Measurements from ENCODE around the gene TMEM240.
"Not testable (repeated sequence)": the region's sequence is repeated elsewhere in the genome, so short reads cannot be mapped to it uniquely, and the experiment has no call there.

TMEM240 gene

GRCh38 chr1:1540818-1541628 is 599 bp upstream of the TMEM240 start:
- no peak for DNase-seq (ENCODE audit: low read depth in 2 of 2)

GRCh38 chr1:1539310-1540089 is 924 bp downstream of the TMEM240 start:
- DNase-seq (ENCODE audit: low read depth in 2 of 2): no peak

DNA sequence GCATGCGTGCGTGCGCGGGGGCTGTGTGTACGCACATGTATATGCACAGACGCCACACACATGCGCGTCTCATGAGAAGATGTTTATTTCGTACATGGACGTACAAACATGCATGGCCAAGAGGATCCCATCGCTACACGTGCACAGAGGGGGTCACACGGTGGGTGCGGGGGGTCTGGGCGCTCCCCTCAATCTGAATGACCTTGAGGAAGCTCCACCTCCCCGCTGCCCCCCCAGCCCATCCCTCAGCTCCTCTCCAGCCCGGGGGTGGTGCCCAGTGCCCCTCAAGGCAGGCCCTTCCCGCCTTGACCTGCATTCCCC is 1.5 kb downstream of the TMEM240 start:
- no peak for DNase-seq (ENCODE audit: low read depth in 2 of 2)

DNA sequence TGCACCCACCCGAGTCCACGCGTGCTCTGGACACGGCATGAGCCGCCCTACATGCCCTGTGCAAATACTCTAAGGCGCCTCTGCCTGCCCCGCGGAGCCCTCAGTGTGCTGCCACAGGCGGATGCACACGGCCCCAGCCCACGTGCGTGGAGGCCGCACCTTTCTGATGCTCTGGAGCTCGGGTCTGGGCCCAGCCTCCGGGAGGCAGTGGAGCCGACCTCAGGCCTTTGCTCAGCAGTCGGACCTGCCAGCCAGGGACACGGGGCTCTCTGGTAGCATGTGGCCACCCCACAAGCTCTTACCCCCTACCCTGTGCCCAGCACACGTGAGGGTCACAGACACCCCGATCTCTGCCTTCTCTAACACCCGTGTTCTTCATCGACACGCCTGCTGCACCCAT is 2.1 kb downstream of the TMEM240 start:
- no peak for DNase-seq (ENCODE audit: low read depth in 2 of 2)

GRCh38 chr1:1537626-1538250 is 2.7 kb downstream of the TMEM240 start:
- no peak for DNase-seq (ENCODE audit: low read depth in 2 of 2)

DNA sequence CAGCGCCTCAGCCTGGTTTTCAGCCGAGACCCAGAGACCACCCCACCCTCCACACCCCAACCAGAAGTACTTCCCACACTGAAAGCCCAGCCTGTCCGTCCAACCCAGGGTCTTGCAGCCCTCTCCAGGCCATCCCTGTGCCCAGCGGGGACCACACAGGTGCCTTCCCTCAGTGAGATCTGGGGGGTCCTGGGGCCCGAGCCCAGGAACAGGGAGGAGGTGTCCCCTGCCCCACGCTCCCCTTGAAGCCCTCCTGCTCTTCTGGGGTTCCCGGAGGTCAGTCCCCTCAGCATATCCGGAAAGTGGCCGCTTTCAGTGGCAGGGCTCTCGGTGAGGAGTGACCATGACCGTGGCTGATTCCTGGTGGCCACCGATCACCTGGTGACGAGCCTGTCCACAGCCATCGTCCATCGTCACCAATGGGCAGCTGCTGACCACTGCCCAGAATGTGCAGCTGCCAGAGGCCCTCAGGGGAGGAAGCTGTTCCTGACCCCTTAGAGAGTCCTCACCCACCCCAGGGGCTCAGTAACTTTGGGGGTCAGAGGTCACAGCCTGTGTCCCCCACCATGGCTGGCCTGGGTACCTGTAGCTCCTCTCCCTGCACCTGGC is 3.4 kb downstream of the TMEM240 start:
- no peak for DNase-seq (ENCODE audit: low read depth in 2 of 2)

DNA sequence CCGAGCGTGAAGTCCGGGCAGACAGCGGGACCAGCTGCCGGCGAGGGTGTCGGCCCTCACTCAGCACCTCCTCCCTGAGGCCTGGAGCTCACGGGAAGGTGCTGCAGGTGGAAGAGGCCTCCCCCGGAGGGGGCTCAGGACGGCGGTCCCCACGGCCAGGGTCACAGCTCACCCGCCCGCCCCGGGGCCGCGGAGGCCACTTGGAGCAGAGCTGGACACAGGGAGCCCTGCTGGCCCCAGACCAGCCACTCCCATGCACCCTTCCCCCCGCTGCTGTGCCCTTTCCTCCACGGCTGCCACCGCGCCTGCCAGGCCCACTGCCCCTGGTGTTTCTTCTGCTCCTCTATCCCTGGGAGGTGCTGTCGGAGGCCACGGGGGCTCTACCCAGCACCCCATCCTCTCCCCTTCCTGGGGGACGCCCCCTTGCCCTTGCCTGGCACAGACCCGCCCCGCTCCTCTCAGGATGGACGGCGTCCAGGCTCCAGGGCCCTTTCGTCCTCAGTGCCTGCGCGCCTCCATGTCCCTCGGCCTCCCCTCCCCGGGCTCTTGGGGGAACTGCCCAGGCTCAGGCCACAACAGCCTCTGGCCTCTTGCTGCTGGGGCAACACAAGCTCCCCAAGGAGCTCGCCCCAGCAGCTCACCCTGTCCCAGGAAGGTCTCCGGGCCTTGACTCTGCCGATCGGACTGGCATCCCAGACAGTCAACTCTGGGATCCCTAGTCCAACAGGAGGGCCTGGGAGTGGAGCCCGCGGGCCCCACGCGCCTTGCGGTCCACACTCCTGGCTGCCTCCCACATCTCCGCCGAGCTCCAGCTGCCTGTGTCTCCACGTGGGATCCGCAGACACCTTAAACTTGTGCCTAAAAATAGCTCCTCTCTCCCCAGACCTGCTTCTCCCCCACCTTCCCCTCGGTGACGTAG is 4.1 kb downstream of the TMEM240 start:
- no peak for DNase-seq (ENCODE audit: low read depth in 2 of 2)

GRCh38 chr1:1535201-1536018 is 5.0 kb downstream of the TMEM240 start:
- DNase-seq (ENCODE audit: low read depth in 2 of 2): no peak

DNA sequence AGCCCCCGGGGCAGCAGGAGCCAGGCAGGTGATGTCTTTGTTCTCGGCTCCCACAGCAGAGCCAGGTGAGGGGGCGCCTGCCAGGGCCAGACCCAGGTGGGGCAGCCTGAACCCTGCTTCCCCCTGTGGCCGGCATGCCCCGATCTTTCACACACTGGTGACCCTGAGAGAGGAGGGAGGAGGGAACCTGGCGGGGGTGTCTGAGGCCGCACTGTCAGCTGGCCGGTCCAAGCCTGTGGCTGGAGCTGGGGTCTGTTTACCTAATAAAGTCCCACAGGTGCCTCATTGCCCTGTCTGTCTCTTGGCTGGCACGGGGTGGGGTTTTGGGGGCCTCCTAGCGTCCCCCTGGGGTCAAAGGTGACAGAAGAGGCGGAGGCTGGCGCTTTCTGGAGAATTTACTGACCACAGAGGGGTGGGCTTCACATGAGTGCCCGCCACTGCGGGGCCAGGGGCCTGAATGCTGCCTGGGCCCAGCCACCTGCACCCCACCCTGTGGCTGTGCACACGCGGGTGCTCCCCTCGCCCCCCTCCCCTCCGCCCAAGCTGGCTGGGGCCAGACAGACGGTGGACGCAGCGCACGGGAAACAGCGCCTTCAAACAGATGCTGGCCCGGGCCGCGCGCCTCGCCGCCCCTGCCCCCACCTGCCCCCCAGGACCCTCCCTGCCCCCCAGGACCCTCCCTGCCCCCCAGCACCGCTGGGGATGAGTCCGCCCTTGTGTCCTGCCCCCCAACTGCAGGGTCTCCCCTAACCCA is 5.8 kb downstream of the TMEM240 start:
- no peak for DNase-seq (ENCODE audit: low read depth in 2 of 2)

DNA sequence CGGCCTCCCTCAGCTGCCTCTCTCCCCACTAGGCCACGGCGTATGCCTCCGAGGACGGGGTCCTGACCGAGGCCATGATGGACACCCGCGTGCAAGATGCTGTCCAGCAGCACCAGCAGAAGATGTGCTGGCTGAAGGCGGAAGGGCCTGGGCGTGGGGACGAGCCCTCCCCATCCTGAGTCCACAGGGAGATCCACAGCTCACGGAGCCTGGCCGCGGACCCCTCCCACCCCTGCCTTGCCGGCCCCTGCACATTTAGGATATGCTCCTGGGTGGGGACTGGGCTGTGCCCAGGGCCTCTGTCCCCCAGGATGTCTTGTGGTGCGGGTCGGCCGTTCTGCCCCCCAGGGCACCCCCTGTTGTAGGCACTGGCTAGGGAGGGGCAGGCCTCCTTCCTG is 6.5 kb downstream of the TMEM240 start:
- not testable (repeated sequence) for DNase-seq (ENCODE audit: low read depth in 2 of 2)

DNA sequence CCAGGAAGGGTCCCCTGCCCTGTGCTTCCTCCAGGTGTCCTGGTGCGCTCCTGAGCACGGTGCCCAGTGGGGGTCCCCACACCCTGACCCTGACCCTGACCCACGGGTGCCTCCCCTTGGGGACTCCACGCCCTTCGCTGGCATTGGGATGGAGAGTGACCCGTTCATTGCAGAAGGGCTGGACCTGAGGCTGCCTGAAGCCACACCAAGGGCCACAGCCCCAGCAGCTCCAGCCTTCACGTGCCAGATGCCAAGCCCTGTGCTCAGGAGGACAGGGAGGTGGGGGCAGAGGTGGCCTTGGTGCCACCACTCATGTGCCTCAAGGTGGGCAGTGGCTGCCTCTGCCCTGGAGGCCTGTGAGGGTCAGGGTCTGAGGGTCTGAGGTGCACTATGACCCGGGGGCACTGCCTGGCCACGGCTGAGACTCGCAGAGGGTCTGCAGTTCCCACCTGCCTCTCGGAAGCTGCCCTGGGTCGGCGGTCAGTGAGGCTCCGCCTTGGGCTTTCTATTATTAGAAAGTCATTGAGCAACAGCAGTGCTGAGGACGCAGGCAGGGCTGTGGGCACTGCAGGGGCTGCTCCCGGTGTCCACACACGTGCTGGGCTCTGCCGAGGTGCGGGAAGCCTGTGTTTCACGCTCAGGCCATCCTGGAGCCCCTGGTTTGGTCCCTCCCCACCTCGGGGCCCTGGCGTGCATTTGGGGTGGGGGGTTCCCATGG is 7.1 kb downstream of the TMEM240 start:
- not testable (repeated sequence) for DNase-seq (ENCODE audit: low read depth in 2 of 2)

DNA sequence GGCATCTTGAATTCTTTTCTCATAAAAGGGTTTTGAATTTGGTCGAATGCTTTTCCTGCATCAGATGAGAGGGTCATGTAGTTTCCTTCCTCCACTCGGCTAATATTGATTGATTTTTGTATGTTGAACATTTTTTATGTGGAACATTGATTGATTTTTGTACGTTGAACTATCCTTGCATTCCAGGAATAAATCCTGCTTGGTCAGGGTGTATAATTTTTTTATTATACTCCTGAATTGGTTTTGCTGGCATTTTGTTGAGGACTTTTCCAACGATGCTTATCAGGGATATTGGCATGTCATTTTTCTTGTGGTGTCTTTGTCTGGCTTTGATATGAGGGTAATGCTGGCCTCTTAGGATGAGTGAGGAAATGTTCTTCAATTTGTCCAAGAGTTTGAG is 8.5 kb downstream of the TMEM240 start:
- no peak for DNase-seq (ENCODE audit: low read depth in 2 of 2)

- DNase-seq (ENCODE audit: low read depth in 2 of 2): no peak
Observed at GRCh38 chr1:1529936-1530335, 10.5 kb downstream of the TMEM240 start.

DNA sequence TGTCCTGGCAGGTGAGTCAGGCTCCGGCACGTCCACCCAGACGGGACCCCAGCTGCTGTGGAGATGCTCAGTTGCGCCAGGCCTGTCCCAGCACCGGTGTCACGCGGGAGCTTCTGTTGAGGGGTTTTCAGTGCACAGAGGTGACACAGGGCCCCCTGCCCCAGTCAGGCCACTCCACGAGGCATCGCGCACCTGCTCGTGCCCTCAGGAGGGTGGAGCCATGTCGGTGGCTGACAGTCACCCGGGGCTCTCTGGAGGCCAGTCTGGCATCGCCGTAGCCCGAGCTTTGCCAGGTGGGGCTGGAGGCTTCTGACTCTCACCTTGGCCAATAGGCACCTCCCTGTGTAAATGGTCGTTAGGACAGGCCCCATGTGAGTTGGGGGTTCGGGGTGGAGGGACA is 11.1 kb downstream of the TMEM240 start:
- DNase-seq (ENCODE audit: low read depth in 2 of 2): no peak

- DNase-seq (ENCODE audit: low read depth in 2 of 2): no peak
Observed at GRCh38 chr1:1528301-1529267, 11.8 kb downstream of the TMEM240 start.

GRCh38 chr1:1527092-1527816 is 13.2 kb downstream of the TMEM240 start:
- no peak for DNase-seq (ENCODE audit: low read depth in 2 of 2)

DNA sequence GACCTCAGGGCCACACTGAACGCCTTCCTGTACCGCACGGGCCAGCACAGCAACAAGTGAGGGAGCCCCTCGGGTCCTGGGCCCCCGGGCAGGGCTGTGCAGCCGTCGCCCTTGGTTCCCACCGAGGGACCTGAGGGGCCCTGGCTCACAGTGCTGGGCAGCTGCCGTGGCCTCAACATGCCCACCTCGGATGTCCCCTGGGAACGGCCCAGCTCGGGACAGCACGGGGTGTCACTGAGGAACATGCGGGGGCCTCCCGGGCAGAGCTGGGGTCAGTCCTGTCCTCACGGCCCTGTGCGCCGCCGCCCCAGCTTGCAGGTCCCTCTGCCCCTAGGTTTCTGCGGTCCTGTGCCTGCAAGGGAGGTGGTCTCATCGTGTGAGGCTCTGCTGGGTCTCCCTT is 13.9 kb downstream of the TMEM240 start:
- DNase-seq (ENCODE audit: low read depth in 2 of 2): not testable (repeated sequence)
